NCI-H2081 treated with DMSO at 0.1 percent for 48 hours (cell line): ENCODE data around the gene PARVB.

Experiments
- DNase-seq: peaks from one replicate; lab custom pipeline; 2025; lab: John Stamatoyannopoulos, UW

PARVB gene

DNA sequence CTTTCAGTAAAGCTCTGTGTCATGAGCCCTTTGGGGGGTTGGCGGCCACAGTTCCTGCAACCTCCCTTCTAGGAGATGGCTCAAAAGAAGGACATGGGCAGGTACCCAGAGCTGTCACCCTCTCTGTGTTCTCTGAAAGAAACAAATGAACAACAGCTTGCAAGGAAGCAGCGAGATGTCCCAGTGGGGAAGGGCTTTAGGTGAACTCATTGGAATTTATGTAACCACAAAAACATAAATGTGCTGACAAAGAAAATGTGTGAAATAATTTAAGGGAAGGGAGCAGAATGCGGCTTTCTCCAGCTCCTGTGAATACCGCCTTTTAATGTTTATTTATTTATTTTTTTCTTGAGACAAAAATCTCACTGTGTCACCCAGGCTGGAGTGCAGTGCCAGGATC lies 159.9 kb downstream of the PARVB start:
- no peak for DNase-seq

DNA sequence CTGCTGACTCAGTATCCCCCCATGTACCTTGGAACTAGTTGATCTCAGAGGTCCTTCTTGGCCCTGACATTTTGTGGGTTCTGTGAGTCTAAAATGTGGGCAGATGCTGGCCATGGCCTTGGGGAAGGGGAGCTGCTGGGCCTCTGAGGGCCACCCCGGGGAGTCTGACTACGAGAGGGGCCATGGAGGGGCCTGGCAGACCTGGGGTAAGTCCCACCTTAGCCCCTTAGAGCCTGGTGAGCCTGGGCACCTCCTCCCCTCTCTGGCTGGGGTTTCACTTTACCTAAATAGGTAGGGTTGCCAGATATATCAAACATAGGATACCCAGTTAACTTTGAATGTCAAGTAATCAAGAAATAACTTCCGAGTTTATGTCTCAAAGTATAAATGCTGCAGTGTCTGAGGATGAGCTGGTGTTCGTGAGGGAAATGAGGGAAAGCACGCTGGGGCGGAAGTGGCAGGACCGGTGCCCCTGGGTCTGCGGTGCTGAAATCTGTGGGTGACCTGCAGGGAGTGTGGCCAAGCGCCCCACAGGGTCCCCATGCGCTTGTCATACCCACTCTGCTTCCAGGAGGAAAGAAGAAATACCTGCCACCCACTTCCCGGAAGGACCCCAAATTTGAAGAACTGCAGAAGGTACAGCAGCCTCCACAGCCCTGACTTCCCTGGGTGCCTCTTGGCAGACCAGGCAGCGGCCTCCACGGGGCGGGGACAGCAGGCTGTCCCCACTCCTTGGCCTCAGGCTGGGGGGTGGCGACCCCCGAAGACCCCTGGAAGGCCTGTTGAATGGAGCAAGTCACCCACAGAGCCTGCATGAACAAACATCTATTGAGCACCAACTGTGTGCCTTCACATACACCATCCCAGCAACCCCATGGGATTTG lies 161.4 kb downstream of the PARVB start:
- no peak for DNase-seq

DNA sequence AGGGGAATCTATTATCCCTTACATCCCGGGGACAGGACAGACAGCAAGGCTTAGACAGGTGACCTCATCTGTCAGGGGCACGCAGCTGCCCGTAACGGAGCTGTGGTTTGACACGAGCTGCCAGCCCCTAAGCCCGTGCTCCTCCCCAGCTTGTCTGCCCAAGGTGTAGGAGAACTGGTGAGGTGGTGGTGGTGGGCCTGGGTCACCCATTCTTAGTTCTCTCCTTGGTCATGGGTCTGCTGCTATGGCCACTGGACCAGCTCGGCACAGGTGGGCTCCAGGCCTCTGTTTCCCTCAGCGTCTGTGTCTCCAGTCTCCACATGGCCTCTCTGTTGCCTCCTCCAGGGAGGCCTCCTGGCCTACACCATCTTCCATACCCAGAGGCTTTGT lies 162.0 kb downstream of the PARVB start:
- no peak for DNase-seq

DNA sequence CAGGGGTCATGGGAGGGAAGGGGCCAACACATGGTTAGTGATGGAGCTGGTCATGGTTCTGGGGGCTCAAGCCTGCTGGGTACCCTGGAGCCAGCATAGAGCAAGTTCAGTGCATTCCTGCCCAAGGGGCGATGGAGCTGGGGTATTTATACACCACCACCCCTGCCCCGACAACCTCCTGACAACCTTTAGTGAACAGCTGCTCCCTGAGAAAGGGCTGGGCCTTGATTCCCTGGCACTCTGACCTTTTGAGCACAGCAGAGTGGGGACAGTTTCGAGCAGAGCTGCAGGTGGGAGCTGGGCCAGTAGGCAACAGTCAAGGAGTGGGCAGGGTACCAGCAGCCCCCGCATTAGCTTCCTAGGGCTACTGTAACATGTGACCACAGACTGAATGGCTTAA lies 162.6 kb downstream of the PARVB start:
- DNase-seq = no peak

DNA sequence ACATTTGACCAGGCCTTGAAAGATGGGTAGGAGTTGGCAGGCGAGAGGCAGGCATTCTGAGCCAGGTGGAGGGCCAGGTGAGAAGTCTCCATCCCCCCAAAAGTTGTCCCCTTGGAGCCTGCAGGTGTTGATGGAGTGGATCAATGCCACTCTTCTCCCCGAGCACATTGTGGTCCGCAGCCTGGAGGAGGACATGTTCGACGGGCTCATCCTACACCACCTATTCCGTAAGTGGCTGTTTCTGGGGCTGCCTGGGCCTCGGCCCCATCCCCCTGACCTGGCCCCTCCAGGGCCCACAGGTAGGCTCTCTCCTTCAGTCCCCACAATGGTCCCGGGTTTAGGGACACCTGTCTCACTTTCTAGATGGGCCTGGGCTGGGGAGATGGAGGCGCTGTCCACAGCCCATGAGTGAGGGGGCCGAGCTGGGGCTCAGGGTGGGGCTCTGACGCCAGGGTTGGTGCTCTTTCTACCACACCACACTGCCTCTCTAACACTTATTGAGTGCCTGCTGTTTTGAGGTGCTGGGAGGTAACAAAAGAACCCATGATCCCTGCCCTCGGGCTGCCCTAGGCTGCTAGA lies 163.6 kb downstream of the PARVB start:
- DNase-seq = no peak

DNA sequence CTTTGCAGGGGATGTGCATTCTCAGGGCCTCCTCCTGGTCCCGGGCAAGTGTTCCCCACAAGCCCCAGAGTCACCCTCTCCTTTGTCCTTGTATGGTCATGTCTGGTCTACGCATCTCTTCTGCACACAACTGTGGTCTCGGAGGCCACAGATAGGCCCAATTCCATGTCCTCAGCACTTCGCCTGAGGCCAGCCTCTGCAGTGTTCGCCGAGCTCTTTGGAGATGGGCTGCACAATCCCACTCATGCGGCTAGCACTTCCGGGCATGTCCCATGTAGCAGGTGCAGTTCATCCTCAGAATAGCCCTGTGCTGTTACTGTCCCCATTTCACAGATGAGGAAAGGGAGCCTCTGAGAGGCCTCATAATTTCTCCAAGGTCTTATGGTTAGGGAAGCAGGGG lies 164.2 kb downstream of the PARVB start:
- no peak for DNase-seq

DNA sequence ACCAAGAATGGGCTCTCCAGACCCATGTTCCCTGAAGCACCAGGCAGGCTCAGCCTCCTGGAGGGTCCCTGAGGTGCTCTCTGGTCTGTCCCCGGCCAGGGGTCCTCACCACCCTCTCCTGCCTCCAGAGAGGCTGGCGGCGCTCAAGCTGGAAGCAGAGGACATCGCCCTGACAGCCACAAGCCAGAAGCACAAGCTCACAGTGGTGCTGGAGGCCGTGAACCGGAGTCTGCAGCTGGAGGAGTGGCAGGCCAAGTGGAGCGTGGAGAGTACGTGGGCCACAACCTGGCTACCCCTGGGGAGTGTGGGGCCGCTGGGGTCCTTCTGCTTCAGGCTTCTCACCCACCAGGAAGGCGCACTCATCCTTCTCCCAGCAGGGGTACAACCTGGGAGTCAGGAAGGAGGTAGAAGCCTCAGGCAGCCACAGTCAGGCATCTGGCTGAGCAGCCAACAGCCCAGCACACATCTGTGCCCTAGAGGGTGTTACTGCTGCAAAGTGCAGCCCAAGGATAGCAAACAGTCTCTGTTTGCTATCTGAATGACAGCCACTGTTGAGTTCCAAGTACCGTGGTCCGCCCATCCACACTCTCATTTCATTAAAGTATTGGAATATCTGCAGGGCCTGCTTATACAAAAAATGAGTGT lies 165.0 kb downstream of the PARVB start:
- no peak for DNase-seq

DNA sequence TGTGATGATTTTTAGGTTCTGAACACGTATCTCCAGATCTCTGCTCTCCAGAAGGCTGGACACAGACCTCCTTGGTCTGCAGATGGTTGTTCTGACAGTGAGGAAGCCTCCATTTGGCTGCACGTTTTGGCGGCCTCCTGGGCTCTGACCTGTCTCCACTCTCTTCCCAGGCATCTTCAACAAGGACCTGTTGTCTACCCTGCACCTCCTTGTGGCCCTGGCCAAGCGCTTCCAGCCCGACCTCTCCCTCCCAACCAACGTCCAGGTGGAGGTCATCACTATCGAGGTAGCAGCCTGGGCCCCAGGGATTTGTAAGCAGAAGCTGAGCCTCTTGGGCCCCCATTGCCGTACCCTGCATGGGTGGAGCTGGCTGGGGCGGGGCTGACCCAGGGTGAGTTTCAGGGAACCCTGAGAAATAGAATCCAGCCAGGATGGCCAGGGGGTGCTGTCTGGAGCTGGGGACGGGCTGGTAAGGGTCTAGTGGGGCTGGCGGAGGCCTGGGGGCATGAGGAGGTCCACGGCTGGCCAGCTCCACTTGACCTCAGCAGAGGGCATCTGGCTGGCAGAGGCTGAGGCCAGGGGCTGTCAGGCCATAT lies 166.4 kb downstream of the PARVB start:
- DNase-seq = no peak

DNA sequence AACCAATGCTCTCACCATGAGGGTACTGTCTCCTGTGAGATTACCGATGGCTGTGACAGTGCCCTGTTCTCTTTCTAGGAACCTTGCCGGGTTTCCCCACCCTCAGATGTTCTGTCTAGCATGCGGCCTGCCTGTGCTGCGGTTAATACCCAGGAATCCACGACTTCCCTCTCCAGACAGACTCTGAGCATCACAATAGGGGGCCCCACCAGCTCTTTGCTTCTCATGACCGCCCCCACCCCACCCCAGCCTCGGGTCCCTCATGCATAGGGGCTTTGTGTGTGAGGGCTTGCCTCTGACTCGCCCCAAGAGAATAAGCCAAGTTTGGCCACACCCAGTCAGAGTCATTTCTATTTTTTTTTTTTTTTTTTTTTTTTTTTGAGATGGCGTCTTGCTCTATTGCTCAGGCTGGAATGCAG lies 166.9 kb downstream of the PARVB start:
- no peak for DNase-seq

DNA sequence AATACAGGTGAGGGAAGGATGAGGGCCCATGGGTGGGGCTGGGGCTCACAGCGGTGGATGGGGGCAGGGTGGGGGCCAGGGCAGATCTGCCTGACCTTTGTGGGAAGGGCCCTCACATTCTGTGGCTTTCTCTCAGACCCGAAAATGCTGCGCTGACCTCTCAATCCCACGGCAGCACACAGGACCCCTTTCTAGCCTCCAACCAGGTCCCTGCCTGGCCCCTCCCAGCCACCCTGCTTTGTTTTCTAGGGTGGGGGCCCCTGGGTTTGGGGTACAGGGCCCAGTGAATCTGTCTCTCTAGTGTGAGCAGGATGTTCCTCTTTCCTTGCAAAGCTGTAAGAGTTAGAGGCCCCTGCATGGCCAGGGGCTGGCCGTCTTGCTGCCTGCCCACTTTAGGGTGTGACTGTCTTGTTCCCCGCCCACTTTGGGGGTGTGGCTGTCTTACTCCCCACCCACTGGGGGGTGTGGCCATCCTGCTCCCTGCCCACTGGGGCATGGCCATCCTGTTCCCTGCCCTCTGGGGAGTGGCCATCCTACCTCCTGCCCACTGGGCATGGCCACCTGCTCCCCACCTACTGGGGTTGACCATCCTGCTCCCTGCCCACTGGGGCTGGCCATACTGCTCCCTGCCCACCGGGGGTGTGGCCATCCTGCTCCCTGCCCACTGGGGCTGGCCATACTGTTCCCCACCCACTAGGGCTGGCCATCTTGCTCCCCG lies 168.2 kb downstream of the PARVB start:
- DNase-seq = no peak

DNA sequence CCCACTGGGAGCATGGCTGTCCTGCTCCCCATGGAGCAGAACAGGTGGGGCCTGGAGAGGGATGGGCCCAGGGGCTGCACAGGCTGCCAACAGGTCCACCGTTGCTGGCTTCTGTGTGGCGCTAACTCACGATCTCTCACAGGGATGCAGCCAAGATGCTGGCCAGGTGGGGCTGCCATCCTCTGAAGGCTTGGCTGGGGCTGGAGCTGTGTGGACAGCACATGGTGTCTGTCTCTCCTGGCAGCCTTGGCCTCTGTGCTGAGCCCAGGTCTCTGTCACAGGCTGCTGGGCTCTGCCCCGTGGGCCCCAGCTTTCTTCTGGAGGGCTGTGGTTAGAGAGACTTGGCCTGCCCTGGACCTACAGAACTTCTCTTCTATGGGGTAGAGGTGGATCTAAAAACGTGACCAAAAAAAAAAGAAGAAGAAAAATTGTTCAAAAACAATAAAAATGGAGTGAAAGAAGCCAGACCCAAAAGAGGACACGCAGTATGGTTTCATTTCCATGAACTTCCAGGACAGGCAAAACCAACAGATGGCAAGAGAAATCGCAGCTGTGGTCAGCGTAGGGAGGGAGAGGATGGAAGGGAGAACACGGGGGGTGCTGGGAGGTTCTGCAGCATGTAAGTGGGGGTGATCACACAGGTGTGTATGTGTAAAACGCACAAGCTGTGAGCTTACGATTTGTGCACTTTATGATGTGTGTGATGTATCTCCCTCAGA lies 168.9 kb downstream of the PARVB start:
- no peak for DNase-seq

DNA sequence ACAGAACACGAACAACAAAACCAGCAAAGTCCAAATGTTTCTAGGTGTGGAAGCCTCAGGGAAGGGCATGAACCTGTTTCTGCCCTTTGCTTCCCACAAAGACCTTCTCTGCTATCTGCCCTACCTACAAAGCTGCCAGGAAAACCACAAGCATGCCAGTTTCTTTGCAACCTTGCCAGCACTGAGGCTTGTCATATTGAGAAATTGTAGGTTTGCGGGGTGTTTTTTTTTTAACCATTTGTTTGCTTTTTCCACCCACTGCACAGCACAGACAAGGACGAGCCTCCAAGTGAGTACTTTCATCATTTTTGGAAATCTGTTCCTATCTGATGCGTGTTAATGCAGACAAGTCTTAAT lies 169.4 kb downstream of the PARVB start:
- DNase-seq = no peak

DNA sequence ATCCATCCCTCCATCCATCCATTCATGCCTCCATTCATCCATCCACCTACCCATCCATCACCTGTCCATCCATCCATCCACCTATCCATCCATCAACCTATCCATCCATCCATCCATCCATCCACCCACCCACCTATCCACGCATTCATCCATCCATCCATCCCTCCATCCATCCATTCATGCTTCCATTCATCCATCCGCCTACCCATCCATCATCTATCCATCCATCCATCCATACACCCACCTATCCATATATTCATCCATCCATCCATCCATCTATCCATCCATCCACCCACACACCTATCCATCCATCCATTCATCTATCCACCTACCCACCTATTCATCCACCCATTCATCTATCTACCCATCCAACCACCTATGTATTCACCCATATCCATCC lies 170.5 kb downstream of the PARVB start:
- no peak for DNase-seq

DNA sequence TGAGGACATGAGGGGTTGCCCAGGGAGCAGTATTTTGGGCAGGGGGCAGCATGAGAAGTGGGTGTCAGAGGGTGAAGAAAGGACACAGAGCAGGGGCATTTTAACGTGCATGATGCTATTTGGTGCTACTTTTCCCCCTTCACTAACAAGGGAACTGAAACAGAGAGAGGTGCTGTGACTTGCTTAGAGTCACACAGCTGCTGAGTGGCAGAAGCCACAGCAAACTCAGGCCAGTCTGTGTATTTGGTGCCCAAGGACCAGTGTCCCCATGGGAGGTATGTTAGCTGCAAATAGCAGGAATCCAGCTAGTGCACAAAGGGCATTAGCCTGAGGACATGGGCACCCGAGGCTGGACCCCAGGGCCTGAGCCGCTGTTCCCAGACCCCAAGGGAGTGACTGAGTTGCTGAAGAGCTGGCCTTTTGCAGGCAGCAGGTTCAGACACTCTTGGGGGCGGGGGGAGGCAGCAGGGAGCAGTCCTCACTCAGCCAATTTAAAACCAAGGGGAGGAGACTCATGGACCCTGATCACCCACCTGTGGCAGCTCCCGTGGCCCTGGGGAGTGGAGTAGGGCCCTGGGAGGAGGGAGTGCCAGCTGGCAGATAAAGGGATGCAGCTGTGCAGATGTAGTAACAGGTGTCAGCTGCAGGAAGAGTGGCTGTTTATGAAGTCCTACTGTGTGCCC lies 171.2 kb downstream of the PARVB start:
- no peak for DNase-seq

DNA sequence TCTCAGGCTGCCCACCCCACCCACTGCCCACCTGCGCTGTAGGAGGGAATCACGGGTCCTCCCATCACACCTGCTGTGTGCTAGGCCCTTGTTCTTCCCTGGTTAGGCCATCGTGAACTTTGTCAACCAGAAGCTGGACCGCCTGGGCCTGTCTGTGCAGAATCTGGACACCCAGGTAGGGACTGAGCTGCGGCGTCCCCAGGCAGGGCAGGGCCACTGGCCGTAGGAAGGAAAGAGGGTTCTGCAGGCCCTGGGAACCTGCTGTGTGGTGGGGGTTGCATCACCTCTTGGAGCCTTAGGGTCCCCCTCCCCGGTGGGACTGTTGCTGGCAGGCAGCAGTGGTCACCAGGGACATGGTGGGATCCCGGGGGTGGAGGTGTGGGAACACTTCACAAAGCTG lies 172.1 kb downstream of the PARVB start:
- no peak for DNase-seq

DNA sequence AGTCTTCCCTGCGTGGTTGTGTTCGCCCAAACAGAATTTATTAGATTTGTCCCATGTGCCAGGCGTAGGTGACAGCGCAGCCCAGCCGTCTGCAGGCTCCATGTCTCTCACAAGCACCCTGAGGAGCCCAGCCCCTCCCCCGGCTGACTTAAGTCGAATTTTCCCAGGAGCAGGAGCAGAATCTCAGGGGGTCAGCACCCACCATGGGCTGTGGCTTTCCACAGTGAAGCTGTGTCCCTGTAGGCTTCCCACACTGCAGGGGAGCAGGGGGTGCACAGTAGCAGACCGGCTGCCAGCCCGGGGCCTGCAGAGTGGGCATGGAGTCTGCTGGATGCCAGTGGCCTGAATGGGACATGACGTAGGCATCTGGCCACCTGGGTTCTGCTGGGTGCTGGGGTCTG lies 172.6 kb downstream of the PARVB start:
- no peak for DNase-seq

DNA sequence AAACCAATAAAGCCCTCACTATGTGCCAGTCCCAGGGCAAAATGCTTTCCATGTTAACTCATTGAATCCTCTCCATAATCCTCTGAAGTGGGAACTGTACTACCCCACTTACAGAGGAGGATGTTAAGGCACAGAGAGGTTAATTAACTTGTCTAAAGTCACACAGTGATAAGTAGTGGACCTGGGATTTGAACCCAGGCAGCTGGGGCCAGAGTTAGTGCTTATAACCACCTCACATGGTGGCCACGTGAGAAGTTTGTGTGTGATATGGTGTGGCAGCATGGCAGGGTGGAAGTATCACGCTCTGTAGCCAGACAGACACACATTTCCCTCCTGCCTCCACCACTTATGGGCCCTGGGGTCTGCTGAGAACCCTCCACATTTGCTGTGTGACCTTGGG lies 173.2 kb downstream of the PARVB start:
- DNase-seq = no peak

DNA sequence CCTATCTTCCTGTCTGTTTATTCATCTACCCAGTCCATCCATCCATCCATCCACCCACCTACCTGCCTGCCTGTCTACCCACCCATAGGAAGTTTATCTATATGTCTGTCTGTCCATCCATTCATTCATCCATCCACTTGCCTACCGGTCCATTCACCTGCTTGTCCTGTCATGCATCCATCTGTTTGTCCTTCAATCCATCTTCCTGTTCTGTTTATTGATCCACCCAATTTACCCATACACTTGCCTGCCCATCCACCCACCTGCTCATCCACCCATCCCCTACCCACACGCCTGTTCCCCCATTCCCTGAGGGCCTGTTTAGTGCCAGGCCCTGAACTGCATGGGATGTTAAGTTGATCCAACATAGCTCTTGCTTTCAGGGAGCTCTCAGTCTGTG lies 175.1 kb downstream of the PARVB start:
- no peak for DNase-seq

DNA sequence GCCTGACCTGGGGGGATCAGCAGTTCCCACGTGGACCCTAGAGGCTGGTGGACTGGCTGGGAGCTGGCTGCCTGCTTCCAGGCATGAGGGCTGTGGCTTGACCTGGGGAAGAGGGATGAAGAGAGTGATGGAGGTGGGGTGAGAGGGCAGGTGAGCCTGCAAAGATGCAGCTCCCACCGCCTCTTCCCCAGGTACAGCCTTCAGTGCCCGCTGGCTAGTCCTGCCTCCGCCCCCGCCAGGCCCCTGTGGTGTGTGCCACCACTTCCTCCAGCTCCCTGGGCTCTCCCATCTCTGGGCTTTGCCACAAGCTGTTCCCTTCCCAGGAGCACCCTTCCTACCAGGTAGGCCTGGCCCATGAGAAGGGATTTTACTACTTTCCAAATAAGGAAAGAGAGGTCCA lies 175.8 kb downstream of the PARVB start:
- no peak for DNase-seq

DNA sequence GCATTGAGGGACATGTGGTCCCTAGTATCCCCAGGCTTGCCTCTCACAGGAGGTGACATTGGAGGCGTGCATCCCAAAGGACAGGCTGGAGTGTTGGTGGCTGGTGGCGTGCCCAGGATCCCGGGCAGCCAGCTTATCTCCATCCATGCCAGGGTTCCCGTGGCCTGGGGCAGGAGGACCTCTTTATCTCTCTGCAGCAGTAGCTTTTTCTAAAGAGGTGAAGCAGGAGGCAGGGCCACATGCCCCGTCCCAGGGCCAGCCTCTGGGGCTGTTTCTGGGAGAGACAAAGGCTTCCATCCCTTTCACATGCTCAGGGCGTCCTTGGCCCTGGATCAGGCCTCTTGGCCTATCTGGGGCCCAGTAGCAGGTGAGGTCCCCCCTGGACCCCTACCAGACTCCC lies 176.3 kb downstream of the PARVB start:
- no peak for DNase-seq
